ENCODE measurements around the gene FAM149B1.

- TF ChIP-seq, protein P1, sequence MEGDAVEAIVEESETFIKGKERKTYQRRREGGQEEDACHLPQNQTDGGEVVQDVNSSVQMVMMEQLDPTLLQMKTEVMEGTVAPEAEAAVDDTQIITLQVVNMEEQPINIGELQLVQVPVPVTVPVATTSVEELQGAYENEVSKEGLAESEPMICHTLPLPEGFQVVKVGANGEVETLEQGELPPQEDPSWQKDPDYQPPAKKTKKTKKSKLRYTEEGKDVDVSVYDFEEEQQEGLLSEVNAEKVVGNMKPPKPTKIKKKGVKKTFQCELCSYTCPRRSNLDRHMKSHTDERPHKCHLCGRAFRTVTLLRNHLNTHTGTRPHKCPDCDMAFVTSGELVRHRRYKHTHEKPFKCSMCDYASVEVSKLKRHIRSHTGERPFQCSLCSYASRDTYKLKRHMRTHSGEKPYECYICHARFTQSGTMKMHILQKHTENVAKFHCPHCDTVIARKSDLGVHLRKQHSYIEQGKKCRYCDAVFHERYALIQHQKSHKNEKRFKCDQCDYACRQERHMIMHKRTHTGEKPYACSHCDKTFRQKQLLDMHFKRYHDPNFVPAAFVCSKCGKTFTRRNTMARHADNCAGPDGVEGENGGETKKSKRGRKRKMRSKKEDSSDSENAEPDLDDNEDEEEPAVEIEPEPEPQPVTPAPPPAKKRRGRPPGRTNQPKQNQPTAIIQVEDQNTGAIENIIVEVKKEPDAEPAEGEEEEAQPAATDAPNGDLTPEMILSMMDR (IDR thresholded peaks at IDR 0.05), result no peak
- no peak for TF ChIP-seq POLR2AphosphoS5 (IDR thresholded peaks at IDR 0.05)
Measured at GRCh38 chr10:73261362-73261995, 93.6 kb downstream of the FAM149B1 start.
